ENCODE results near the gene STOML1.

The STOML1 gene, protein sequence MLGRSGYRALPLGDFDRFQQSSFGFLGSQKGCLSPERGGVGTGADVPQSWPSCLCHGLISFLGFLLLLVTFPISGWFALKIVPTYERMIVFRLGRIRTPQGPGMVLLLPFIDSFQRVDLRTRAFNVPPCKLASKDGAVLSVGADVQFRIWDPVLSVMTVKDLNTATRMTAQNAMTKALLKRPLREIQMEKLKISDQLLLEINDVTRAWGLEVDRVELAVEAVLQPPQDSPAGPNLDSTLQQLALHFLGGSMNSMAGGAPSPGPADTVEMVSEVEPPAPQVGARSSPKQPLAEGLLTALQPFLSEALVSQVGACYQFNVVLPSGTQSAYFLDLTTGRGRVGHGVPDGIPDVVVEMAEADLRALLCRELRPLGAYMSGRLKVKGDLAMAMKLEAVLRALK

DNA sequence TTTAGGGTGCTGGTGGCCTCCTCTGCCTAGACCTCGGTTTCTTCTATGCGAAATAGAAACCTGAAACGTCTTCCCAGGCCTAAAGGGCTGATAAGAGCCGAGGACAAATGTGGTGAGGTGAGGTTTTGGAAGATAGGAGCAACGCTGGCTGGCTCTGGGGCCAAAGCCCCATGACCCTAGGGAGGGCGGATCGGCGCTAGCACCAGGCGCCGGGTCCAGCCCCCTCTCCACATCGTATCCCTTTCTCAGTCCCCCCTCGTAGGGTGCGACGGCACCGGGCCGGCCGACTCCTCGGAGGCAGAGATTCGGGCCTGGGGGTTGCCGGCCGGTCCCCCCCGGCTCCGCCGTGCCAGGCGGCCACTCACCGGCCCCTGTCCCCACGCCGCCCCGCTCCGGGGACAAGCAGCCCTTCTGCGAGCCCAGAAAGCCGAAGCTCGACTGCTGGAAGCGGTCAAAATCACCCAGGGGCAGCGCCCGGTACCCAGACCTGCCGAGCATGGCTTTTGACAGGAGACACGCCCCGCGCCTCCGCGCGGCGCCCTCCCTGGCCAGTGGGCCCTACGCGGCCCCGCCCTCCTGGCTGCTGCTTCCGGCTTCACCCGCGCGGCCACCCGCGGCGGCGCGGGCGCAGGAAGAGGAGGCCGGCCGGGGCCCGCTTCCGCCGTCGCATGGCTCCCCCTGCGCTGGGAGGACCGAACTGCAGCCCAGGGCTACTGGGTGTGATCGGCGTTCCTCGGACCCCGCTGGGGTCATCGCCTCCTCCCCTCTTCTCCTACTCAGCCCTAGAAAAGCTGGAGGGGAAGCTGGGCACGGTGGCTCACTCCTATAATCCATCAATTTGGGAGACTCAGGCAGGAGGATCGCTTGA, at the start of gene STOML1:
TSS of gene STOML1 (minus strand) at position 570 of the 868 bp plus-strand sequence. CDS start at position 498, 72 bp downstream.
- peak; percentile 86 for DNase-seq

DNA sequence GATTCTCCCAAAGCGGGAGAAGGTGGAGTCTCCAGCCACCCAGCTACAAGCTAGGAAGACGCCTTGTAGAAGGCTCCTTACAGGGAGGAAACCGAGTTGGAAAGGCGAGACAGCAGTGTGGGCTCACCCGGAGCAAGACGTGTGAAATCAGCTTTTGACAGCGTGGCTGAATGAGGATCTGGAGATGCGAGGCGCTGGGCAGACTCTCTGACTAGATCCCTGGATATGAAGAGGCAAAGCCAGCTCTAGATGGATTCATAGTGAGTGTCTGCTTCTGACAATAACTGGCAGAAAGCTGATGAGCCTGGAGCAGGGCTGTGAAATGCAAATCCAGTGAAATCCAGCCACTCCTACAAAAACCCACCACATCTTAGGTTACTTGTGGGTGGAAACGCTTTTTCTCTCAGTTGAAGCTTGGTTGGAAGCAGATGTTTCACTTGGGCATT, 49.2 kb upstream of the STOML1 start:
- no peak for DNase-seq

DNA sequence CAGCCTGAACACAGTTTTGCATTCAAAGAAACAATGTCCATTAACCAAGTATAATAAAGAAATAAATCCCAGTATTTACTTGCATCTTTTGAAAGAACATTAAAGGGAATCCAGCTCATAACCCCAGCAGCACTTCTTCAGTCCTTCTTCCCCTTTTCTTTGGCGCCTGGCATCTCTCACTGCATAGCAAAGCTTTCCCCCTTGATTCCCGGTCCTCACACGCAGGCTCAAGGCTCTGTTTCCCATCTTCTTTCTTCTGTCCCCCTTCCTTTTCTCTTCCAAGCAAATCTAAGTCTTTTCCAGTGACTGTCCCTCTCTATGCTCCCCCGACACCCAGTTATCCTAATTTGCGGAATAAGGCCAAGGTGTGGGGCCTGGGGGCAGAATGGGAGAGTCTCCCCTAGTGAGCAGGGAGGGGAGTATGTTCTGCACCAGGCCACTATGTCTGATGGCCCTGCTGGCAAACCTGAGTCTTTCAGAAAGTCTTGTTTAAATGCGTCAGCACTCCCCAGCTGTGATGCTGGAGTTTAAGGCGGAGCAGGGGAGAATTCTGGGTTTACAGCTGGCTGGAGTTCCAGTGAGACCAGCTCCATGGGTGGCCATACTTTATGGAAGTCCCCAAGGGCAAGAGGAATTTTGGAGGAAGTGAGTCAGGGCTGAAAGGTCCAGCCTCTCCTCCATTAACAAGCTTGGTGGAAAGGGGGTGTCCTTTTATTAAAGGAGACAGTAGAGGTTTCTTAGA, 48.2 kb upstream of the STOML1 start:
- DNase-seq: no peak

DNA sequence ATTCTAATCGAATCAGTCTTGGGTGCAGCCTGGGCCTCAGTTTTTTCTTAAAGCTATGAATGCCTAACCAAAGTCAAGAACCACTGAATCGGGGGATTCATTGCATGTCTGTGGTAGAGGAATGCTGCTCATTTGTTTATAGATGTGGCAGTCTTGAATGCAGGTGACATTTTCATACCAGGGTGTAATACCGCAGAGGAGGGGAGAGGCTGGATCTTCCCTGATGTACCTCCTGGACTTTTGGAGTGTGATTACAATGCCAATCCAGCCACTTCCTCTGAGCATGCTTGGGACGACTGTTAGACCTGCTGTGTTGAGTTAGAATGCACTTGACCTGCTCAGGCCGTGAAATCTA, 47.5 kb upstream of the STOML1 start:
- DNase-seq: no peak

DNA sequence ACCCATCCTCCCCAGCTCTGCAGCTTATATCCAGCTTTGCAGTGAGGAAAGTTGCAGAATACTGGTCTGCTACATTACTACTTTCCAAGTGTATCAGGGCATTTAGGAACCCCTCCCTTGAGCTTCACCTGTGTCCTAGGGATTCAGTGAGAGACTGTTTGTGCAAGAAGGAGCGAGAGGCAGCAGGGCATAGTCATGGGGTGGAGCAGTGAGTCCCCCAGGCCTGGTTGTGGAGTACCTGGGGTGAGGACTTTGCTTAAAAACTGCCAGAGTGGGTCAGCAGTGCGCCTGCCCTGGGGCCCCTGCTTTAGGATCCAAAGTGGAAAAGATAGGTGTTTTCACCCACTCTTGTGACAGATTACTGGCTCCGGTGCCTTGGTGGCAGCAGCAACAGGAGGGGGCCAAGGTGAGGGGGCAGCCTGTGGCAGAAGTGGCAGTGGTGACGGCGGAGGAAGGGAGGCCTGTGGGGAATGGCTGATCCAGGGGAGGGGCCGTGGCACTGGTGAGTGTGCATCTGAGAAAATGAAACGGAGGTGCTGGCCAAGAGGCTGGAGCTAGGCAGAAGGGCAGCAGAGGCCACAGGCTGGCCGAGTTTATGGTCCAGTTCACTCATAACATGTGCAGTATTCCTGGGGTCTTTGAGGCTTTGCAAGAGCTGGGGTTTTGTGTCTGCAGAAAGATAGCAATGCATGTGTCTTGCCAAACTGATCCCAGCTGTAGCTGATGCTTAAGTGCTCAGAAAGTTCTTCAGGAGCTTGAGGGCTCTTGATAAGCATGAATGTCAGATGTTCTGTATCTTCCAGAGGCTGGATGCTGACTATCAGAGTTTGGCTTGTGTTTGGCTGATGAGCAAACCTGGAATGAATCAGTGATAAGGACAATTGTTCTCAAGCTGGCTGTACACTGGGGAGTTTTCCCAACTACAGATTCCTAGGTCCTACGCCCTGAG, 46.9 kb upstream of the STOML1 start:
- DNase-seq: no peak

DNA sequence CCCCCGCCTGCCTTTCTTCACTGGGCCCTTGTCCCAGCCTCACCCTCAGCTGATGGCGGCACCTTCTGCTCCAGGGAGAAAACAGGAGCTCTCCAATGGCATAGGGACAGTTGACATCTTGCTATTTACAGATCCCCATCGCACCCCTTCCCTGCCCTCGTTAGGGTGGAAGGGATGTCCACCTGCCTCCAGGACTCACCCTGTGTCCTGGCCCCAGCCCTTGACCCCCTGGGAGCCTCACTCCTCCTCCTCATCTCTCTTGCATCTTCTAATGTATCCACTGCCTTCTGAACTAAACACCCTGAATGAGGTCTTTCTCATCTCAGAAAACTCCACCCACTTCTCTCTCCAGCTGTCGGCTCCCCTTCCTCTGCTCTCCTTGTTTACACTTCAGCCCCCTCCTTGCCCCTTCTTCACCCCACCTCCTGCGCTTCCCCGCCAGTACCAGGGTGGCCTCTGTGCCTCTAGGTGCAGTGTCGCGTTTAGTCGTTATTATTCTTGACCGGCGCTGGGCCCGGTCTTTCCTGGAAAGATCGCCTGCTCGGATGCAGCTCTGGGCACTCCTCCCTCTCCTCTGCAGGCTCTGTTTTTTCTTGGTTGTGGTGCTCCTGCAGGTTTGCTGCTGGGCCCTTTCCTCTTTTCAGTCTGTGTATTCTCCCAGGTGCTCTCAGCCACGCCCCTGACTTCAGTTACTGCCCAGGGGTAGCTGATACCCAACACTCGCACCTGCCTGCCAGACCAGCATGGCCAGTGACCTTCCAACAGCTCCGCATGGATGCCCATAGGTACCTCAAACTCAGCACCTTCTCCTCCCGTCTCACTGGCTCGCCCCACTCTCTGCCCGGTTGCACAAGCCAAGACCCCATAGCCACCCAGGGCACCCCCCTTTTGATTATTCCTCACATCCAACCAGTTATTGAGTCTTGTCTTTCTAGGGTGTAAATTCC, 45.3 kb upstream of the STOML1 start:
- DNase-seq: no peak

DNA sequence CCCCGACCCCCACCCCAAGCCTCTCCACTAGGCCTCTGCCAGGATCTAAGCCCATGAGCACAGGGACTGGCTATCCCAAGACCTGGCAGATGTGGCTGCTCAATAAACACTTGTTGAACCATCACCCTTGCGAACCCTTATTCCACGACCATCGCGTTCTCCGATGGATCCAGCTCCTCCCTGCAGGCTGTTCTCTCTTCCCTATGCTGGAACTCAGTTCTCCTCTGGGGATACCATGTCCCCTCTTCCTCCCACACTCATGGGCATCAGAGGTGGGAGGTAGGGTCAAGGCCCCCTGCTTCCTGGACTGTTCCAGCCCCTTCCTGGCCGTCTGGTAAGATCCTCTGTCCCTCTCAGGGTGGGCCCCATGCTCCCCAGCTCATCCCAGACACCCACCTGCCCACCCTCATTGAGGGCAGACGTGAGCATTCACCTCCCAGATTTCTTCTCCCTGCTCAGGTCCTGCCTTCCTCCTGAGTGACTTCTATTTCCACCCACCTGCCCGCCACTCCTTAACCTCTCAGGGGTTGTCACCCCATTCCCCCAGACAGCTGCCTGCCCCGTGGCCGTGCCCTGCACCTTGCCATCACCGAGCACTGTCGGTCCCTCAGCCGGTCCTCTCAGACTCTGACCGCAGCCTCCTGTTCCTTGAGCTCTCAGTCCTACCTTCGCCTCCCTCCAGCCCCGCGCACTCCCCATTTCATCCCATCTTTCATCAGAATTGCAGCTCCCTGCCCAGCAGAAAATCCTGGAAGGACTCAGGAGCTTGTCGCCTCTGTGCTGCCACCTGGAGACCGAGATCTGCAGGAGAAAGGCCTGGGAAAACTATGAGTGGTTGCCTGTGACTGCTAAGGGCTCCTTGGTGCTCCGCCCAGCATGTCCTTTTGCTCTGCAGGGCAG, 44.4 kb upstream of the STOML1 start:
- DNase-seq: no peak

DNA sequence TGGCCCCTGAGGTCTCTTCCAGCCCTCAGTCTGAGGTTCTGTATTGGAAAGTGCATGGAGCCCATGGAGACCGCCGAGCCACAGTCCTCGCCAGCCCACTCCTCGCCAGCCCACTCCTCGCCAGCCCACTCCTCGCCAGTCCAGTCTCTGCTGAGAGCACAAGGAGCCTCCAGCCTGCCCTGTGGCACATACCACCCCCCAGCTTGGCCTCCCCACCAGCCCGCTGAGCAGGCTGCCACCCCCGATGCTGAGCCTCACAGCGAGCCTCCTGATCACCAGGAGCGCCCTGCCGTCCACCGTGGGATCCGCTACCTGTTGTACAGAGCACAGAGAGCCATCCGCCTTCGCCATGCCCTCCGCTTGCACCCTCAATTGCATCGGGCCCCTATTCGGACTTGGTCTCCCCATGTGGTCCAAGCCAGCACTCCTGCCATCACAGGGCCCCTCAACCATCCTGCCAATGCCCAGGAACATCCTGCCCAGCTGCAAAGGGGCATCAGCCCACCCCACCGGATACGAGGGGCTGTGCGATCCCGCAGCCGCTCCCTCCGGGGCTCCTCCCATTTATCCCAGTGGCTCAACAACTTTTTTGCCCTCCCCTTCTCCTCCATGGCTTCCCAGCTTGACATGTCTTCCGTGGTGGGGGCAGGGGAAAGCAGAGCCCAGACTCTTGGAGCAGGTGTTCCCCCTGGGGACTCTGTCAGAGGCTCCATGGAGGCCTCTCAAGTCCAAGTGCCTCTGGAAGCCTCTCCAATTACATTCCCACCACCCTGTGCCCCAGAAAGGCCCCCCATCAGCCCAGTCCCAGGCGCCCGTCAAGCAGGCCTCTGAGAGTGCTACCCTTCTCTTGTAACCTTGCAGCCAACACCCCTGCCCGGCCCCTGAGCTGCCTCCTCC, 43.3 kb upstream of the STOML1 start:
- no peak for DNase-seq

DNA sequence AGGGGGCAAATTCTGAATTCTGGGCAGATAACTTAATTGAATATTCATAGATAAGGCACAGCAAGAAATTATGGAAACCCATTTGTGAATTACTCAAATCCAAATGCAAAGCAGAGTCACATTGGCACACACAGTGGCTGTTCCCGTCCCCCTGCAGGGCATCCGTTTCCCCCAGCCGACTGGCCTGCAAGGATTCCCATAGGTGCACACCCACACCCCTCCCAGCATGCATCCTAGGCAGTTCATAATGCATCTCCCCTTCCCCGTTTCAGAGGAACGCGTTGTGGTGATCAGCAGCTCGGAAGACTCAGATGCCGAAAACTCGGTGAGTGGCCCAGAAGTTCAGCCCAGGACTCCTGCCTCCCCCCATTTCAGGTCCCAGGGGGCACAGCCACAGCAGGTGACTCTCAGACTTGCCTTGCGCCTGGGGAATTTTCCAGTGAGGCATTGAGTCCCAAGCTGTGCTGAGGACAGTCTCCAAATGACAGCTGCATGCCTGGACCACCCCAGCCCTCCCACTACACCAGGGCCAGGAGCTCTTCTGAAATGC, 42.2 kb upstream of the STOML1 start:
- no peak for DNase-seq

DNA sequence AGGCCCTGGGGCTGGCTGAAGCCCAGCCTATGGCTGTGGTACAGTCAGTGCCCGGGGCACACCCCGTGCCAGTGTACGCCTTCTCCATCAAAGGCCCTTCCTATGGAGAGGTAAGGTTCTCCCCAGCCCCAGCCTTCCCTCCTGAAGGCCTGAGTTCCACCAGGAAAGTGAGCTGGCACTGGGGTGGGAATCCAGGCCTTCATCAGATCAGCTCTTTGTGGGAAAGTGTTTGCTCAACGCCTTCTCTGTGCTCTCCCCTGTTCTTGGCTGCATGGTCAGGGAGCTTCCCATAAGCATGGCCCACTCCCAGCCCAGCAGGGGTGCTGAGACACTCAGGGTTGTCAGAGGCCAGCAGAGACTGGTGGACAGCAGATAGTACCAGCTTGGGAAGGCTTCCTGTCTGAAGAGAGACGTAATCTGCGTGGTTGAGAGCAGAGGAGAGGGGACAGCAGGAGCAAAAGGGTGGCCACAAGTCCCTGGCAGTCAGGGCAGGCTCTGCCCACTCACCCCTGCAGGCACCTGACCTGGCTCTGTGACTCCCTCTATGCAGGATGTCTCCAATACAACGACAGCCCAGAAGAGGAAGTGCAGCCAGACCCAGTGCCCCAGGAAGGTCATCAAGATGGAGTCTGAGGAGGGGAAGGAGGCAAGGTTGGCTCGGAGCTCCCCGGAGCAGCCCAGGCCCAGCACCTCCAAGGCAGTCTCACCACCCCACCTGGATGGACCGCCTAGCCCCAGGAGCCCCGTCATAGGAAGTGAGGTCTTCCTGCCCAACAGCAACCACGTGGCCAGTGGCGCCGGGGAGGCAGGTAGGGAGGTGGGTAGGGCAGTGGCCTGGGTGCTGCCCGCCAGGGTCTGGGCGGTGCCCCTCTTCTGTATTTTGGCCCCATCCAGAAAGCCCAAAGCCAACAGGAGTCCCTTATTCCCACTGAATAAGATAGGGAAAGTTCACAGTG, 40.8 kb upstream of the STOML1 start:
- peak; percentile 57 for DNase-seq

DNA sequence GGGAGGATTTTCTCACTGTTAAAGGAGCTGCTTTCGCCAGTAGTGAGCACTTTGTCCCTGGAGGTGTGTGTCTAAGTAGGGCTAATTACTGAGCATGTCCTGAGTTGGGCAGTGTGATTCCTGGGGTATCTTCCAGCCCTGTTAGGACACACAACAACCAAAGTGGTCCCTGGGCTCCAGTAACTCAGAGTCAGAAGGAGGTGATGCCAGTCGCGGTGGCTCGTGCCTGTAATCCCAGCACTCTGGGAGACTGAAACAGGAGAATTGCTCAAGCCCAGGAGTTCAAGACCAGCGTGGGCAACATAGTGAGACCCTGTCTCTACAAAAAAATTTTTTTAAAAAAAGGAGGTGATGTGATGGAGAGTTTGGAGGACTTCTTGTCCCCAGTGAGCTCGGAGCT, 40.0 kb upstream of the STOML1 start:
- DNase-seq: no peak

DNA sequence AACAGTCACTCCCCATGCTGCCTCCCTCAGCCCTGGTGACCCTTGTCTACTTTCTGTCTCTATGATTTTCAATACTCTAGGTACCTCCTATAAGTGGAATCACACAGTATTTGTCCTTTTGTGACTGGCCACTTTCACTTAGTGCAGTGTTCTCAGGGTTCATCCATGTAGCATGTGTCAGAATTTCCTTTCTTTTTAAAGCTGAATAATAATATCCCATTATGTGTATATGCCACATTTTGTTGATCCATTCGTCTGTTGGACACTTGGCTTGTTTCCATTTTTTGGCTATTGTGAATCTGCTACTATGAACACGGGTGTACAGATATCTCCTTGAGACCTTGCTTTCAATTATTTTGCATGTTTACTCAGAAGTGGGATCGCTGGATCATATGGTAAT, 36.6 kb upstream of the STOML1 start:
- no peak for DNase-seq

DNA sequence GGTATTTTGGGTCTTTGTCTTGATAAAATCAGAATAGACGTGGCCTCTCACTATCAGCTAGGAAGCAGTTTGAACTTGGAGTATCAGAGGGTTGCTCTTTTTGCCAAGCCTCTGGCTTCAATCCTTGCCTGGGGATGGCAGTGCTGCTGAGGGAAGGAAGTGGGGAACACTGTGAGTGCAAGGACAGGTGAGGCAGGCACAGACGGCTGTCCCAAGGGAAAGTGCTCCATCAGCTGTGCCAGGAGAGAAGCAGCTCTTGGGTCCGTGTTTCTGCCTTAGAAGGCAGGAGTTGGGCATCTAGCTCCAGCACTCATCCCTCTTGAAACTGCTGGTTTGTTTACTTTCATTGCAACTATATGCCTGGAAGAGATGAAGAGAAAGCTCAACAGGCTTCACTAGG, 35.6 kb upstream of the STOML1 start:
- DNase-seq: no peak

DNA sequence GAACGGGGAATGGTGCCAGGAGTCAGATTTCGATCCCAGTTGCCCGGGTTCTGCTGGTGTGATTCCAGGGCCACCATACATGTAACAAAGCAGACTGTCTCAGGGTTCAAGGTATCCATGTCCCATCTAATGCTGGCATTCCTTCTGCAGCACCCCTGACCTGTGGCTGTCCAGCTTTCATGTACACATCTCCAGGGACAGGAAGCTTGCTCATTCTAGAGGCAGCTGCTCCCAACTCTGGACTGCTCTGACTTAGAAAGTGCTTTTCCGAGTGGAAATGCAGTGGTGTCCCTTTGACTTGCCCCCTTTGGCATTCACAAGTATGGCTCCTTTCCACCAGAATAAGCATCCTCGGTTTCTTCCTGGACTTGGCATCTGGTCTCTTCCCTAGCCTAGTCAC, 33.3 kb upstream of the STOML1 start:
- DNase-seq: no peak

DNA sequence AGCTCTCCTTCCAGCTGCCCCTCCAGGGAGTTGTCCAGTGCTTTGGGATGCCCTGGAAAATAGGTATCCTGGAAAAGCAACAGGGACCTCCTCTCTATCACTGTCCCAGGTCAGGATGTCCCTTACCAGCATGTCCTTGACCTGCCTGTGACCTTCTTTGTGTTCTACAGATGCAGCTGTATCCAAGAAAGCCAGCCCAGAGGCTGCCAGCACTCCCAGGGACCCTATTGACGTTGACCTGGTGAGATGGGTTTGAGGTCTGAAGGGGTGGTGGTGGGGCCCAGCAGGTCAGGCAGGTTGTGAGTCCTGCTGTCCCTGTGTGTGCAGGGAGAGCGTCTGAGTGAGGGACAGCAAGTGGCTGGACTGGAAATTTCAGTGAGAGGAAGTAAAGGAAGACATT, 32.6 kb upstream of the STOML1 start:
- DNase-seq: no peak

DNA sequence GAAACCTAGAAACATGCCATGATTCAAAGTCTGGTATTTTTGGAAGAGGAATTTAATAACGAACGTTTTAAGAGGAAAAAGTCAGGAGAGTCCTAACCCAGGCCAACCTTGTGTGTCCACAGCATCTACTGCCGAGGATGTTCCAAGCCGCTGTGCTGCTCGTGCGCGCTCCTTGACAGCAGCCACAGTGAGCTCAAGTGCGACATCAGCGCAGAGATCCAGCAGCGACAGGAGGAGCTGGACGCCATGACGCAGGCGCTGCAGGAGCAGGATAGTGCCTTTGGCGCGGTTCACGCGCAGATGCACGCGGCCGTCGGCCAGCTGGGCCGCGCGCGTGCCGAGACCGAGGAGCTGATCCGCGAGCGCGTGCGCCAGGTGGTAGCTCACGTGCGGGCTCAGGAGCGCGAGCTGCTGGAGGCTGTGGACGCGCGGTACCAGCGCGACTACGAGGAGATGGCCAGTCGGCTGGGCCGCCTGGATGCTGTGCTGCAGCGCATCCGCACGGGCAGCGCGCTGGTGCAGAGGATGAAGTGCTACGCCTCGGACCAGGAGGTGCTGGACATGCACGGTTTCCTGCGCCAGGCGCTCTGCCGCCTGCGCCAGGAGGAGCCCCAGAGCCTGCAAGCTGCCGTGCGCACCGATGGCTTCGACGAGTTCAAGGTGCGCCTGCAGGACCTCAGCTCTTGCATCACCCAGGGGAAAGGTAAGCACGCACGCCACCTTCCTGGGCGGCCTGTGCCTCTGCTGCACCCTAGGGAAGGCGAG, 30.8 kb upstream of the STOML1 start:
- no peak for DNase-seq

DNA sequence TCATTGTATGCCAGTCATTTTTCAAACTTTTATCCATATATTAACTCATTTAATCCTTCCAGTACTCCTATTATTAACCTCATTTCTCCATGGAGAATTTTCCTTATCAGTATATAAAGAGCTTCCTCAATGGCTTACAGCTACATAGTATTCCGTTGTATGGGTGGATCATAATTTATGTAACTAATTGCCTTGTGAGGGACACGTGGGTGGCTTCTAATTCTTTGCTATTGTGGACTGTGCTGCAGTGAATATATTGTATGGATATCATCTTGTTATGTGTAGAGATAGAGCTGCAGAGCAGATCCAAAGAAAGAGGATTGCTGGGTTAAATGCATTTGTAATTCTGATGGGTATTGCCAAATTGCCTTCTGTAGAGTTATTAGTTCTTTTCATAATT, 27.6 kb upstream of the STOML1 start:
- no peak for DNase-seq
